GM21786 (cell line): ENCODE data around the gene FOLR1.

Experiments used
- ATAC-seq: cut with Tn5 transposase; IDR thresholded peaks from one replicate; pipeline ENCODE4 v1.9.1; 2021; ENCODE audit not compliant: unreplicated experiment

The FOLR1 gene

GRCh38 chr11:72233773-72234513 lies 42.0 kb downstream of the FOLR1 start:
- no peak for ATAC-seq

GRCh38 chr11:72234514-72234830 lies 42.5 kb downstream of the FOLR1 start:
- no peak for ATAC-seq

GRCh38 chr11:72234920-72235319 lies 43.0 kb downstream of the FOLR1 start:
- no peak for ATAC-seq

- no peak for ATAC-seq
These were observed 43.6 kb downstream of the FOLR1 start for GRCh38 chr11:72235351-72236057.

DNA sequence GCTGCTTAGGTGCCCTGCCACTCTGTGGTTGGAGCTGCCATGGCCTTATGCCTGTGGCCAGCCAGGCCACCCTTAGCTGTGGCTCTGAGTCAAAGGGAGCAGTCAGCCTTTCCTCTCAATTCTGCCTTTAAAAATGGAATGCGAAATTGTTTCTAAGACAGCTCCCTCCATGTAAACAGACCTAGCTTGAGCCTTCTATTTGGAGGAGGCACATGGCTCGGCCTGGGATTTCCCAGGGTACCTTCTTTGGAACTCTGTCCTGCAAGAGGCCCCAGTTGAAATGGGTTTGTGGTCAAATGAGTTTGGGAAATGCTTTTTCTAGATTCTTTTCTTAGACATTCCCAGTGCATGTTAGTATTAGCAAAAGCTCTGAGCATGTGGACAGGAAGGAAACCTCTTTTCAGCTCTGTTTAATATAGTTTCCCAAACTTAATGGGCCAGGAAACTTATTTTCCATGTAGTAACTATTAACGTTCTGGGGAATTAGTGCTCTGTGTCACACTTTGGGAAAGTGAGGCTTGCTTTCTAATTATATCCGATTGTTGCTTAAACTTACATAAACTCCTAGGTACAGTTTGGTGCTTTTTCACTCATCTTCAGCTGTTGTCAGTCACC lies 44.2 kb downstream of the FOLR1 start:
- ATAC-seq: no peak

DNA sequence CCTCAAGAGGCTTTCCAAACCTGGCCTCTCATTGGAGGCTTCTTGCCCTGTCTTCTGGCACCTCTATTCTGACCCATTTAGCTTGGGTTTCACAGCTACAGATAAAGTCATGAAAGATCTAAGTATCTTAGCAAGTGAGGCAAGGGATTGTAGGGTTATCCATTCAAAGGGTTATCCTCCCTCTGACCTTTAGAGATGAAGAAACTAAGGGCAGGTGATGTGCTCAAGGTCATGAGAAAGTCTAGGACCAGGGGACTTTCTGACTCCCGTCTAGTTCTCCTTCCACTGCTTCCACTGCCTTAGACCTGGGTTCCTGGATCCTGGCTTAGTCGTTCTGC lies 44.8 kb downstream of the FOLR1 start:
- ATAC-seq: no peak

DNA sequence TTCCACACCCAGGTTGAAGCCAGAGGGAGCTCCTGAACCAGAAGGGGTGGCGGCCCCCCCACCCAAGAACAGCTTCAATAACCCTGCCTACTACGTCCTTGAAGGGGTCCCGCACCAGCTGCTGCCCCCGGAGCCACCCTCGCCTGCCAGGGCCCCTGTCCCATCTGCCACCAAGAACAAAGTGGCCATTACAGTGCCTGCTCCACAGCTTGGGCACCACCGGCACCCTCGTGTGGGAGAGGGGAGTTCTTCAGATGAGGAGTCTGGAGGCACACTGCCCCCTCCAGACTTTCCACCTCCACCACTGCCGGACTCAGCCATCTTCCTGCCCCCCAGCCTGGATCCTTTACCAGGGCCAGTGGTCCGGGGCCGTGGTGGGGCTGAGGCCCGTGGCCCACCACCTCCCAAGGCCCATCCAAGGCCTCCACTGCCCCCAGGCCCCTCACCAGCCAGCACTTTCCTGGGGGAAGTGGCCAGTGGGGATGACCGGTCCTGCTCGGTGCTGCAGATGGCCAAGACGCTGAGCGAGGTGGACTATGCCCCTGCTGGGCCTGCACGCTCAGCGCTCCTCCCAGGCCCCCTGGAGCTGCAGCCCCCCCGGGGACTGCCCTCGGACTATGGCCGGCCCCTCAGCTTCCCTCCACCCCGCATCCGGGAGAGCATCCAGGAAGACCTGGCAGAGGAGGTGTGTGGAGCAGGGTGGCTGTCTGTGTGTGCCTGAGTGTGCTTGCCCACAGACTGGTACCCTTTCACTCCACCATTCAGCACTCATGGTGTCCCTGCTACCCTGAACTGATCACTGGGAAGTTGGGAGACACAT lies 45.4 kb downstream of the FOLR1 start:
- ATAC-seq: no peak

DNA sequence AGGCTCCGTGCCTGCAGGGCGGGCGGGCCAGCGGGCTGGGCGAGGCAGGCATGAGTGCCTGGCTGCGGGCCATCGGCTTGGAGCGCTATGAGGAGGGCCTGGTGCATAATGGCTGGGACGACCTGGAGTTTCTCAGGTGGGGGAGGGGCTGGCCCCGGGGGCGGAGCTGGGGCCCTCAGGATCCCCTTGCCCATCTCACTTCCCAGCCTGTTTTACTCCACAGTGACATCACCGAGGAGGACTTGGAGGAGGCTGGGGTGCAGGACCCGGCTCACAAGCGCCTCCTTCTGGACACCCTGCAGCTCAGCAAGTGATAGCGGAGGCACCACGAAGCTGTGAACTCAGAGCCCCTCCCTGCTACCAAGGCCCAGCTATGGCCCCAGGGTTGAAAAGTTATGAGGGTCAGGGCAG lies 46.1 kb downstream of the FOLR1 start:
- no peak for ATAC-seq

DNA sequence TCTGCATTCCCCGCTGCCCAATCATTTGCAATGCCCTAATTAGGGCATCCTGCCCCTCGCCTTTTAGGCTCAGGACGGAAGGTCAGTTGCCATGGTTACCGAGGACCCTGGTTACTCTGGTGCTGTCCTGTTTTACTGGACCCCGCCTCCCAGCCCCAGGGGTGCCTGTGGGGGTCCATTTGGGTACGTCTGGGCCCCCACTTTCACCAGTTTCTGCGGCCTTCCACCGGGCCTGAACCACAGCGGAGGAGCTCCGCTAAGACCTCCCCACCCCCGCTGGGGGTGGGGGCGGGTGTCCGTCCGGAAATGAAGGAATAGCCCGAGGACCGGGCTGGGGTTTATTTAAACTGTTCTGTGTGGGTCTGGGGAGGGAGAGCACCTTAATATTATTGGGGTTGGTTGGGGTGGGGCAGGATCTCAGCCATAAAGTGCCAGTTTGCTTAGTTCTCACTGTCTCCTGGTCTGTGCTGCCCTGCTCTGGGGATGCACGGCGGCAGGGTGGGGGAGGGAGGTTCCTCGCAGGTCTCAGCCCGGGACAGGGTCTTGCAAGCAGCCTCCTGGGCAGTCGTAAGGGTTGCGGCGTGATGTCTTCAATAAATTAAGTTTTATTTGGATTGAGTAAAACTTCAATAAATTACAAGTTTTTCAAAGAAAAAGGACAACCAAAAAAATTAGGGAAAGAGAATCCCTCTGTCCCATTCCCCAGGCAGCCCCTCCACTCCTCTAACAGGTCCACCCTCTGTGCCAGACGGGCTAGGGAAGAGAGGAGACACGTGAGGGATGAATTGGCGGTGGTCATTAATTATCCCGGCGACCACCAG lies 46.8 kb downstream of the FOLR1 start:
- no peak for ATAC-seq

DNA sequence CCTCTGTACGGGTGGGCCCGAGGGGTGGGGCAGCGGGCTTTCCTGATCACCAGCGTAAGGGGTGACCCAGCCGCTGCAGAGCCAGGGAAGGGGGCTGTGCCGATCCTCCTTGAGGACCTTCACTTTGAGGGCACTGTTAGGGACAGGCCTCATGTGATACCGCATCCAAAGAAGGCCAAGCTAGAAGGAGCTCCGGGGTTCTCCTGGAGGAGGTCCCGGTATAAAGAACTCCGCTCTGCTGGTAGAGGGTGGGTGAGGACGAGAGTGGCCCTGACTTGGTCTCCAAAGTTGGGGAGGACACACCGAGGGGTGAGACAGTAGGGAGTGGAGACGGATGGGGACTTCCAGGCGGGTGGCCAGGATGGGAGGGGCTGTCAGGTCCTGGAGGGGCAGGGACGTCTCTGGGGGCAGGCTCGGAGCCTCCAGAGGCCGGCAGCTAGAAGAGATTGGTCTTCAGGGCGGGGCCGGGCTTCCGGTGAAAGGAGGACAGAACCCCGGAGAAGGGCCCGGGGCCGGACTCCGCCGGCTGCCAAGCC lies 47.4 kb downstream of the FOLR1 start:
- ATAC-seq: no peak

DNA sequence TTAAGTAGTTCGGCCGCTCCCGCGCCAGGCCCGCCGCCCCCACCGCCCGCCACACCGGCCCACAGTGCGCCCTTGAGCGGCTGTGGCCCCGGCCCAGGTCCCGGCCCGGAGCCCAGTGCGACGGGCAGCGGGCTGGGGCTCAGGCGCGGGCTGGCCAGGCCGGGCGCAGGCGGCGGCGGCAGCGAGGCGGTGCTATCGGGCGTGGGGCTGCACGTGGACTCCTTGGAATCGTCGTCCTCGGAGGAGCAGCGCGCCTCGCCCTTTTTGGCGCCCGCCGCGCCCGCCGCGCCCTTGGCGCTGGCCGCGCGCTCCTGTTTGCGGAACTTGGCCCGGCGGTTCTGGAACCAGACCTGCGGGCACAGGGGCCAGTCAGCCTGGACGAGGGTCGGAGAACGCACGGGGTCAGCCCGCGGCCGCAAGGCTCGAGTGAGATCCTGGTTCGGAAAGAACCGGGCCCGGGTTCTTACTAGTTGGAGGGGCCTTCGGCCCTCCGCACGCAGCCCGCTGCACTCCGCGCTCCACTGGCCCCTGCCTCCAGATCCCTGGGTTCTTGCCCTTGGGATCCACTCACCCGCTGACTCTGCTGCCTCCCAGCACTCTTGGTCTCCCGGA lies 48.0 kb downstream of the FOLR1 start:
- no peak for ATAC-seq

GRCh38 chr11:72240461-72241290 lies 48.7 kb downstream of the FOLR1 start:
- no peak for ATAC-seq

- no peak for ATAC-seq
These were observed 49.4 kb downstream of the FOLR1 start for GRCh38 chr11:72241291-72241781.

DNA sequence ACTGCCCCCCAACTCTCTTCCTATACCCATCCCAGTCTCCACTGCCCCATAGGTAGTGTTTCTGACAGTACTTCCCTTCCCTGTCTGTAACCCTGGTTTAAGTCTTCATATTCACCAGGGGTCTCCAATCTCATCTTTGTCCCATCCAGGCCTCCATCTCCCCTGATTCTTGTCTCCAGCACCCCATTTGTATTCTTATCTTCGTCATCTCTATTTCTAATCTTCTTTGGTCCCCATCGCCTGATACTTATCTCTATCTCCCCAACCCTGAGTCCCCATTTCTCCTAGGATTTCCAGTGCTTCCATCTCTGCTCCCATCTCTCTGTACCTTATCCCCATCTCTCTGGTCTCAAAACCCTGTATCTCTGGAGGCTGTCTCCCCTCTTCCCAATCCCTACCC lies 50.2 kb downstream of the FOLR1 start:
- no peak for ATAC-seq

DNA sequence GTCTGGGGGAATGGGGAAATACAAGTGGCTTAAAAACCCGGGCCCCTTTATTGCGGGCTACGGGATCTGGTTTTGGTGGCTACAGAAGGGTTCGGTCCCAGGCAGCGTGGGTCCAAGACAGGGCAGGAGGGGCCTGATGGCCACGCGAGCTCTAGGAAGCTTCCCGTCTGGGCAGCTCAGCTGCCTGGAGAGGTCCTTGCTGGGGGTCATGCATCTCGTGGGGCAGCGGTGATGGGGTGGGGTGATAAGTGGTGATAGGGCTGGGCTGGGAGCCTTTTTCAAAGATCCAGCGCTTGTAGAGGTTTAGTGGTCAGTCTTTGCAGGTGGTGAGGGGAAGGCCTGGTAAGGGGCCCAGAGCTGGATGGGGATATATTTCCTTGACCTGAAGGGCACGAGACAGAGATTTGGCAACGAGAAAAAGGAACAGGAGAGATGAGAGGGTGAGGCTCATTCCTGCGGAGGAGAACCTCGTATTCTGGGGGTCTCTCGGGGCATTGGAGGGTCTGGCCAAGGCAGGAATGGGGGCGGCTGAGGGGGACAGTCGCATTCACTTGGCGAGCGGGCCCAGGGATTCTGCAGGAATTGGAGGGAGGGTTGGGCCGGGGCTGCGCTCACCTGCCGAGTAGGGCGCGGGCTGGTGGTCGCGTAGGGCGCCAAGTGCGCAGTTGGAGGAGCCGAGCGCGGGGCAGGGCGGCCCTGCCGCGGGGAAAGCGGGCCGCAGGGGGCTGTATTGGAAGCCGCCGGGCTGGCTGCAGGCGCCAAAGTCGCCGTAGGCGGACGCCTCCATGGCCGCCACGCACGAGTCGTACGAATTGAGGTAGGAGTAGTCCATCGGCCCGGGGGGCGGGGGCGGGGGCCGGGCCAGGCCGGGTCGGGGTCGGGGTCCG lies 51.5 kb downstream of the FOLR1 start:
- ATAC-seq: no peak

GRCh38 chr11:72244060-72244360 lies 52.1 kb downstream of the FOLR1 start, which contains the start of gene PHOX2A:
Gene PHOX2A (minus strand): TSS chr11:72244176. CDS start chr11:72244004, 172 bp downstream.
- no peak for ATAC-seq

GRCh38 chr11:72244361-72245262 lies 52.7 kb downstream of the FOLR1 start:
- no peak for ATAC-seq
